Stomach (tissue), 9 donors: ENCODE results near the gene UNC45B. TPM values are rescaled to one million over a fixed set of nuclear protein-coding genes. Genes with fewer than 3 reads are reported as not detected.

Source experiments
- DNase-seq, 2 donors: peaks; one replicate each; pipeline versions ENCODE4 v3.0.0 to v3.0.0-alpha.2; 2013 to 2019
- H3K27ac ChIP-seq, 5 donors: fragments of 200-600 bp in 4 of 5; sonication (generic) in 4 of 5; one replicate each; pipeline ENCODE4 v1.5.1; 2013 to 2019; ENCODE audit warnings: mild to moderate bottlenecking in 1 of 5, moderate library complexity in 1 of 5
- H3K27me3 ChIP-seq, 3 donors: fragments of 200-600 bp; sonication (generic); one replicate each; pipeline ENCODE4 v1.5.1; 2017 to 2019; ENCODE audit warnings: mixed run types in 1 of 3
- H3K36me3 ChIP-seq, 4 donors: fragments of 200-600 bp; sonication (generic); 1 replicate in 3 of 4; 2 replicates in 1 of 4; pipeline ENCODE4 v1.5.1; 2016 to 2019
- H3K4me1 ChIP-seq, 4 donors: fragments of 200-600 bp; sonication (generic); one replicate each; pipeline ENCODE4 v1.5.1; 2016 to 2019
- H3K4me3 ChIP-seq, 4 donors: fragments of 200-600 bp; sonication (generic) in 3 of 4; one replicate each; pipeline ENCODE4 v1.5.1; 2016 to 2019; ENCODE audit warnings: mild to moderate bottlenecking in 1 of 4
- H3K9me3 ChIP-seq, 4 donors: fragments of 200-600 bp; sonication (generic); one replicate each; pipeline ENCODE4 v1.5.1; 2016 to 2019
- CTCF ChIP-seq, 7 experiments: fragments of 450-650 bp in 4 of 7; fragments of 200-600 bp in 3 of 7; sonication (generic) in 3 of 7; IDR thresholded peaks; one replicate each; pipeline ENCODE4 v1.5.1; 2016 to 2019; ENCODE audit warnings: antibody characterized with exemption in 7 of 7, control low read depth in 2 of 7, mild to moderate bottlenecking in 1 of 7
- EP300 ChIP-seq: sonication (generic); formaldehyde crosslinking; IDR thresholded peaks from one replicate; pipeline ENCODE4 v1.6.1; 2017; ENCODE audit warnings: antibody characterized with exemption
- POLR2A ChIP-seq, 4 donors: fragments of 450-650 bp; IDR thresholded peaks; one replicate each; pipeline ENCODE4 v1.6.1; 2016; ENCODE audit warnings: antibody characterized with exemption in 4 of 4, control low read depth in 2 of 4, mild to moderate bottlenecking in 1 of 4, moderate library complexity in 1 of 4
- POLR2AphosphoS5 ChIP-seq, 3 donors: sonication (generic); formaldehyde crosslinking; IDR thresholded peaks; one replicate each; pipeline ENCODE4 v1.6.1; 2016; ENCODE audit warnings: antibody characterized with exemption in 3 of 3
- WGBS, 5 donors: extraction: QIAGEN DNeasy Blood & Tissue Kit in 3 of 5; methylation state at CpG; one replicate each; pipeline versions ENCODE4 v1.1.5 to v1.1.7; 2013 to 2018; 5-methylcytosine and 5-hydroxymethylcytosine counted together
- intact Hi-C: fragments of 100-400 bp; cut with DNase I; formaldehyde crosslinking; loops from one replicate; pipeline ENCODE4 v1.15.1; 2023; ENCODE audit warnings: low total_unique reads
- polyA plus RNA-seq, 3 donors: library from polyadenylated mRNA; stranded (reverse); fragments of 200-250 nt; gene quantifications; one replicate each; pipeline ENCODE4 v1.2.3, GENCODE V29; 2013
- total RNA-seq, 5 donors: library from RNA; depleted of rRNA; stranded (reverse); fragments of >200 nt; gene quantifications; one replicate each; pipeline versions ENCODE4 v1.1.0 to v1.2.3, GENCODE V29; 2014 to 2016
- donor health status: healthy with polysubstance abuse.
- donor health status: Bipolar disorder and iron deficiency.
- donor health status: healthy.

The UNC45B gene
- total and polyA plus RNA-seq, 8 donors: 0.05 to 1.8 (median 0.30) TPM; not detected in 2

DNA sequence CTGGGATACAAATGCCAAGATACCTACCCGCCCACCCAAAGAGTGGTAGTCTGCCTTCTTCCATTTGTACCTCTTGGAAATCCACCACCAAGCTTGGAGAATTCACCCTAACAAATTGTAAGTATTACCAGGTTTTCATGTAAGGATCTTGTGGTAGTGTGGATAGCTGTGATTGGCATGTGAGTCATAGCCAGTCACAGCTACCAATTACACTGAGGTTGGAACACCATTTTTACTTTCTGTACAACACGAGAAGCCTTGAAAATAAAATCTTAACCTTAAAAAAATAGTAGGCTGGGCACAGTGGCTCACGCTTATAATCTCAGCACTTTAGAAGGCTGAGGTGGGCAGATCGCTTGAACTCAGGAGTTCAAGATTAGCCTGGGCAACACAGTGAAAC, 65.1 kb downstream of the UNC45B start:
- Histone ChIP-seq H3K4me3 (no peak overlapping the region), H3K27me3 (no peaks in the 10 kb centered on the region), H3K4me1 (no peaks in the 10 kb centered on the region), H3K36me3 (no peaks in the 10 kb centered on the region), H3K9me3 (no peaks in the 10 kb centered on the region), H3K27ac (peak overlapping the region in 3 of 5 donors; percentile 56 to 76 (median 58))
- DNase-seq: no peak
- TF ChIP-seq POLR2AphosphoS5 (IDR thresholded peaks at IDR 0.05) (no peak), CTCF (IDR thresholded peaks at IDR 0.05) (no peak), POLR2A (IDR thresholded peaks at IDR 0.05) (no peak), EP300 (no peak)
- 82 to 91% (median 88%) methylated on average over 4 of the region's 4 CpGs for WGBS, 5 donors
- intact Hi-C loops: no loop called here

DNA sequence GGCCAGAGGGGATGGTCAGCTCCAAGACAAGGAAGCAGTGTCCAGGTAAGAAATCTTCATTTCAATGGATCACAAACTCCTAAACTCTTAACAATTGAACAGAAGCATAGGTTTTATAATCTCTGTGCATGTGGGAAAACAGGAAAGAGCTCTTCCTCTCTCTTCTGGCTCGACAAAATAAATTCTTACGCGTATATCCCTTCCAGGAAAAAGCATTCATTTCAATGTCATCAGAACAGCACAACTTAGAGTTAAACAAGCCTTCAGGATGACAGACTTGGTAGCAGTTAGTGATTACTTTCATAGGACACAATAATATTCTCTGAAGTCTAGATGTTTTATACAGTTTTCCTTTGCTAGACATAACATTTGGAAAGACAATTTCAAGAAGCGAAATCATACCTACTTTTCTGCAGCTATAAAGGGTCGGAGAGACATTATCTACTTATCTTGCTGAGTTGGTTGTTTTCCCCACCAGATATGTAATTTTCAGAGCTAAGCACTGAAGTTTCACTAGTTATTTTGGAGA, 65.9 kb downstream of the UNC45B start:
- DNase-seq: no peak
- 59 to 74% (median 67%) methylated on average over 5 of the region's 5 CpGs for WGBS, 5 donors

DNA sequence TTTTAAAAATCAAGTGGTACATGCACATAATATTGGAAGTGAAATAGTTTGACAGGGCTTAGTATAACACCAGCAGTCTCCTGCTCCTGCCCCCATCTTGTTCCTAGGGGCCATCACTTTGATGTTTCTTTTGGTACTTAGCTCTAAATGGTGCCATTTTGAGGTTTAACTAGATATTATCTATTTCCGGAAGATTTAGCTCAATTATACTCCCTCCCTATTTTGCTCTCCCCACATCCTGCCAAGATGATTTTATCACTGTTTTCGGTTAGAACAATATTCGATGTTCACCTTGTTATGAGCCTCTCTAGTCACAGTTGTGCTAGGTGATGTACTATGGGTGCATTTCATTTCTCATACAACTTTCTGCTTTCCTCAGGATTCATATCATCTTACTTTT, 66.6 kb downstream of the UNC45B start:
- Histone ChIP-seq H3K27me3 (no peaks in the 10 kb centered on the region), H3K27ac (peak overlapping the region in 4 of 5 donors; percentile 31 to 76 (median 62)), H3K36me3 (no peaks in the 10 kb centered on the region), H3K9me3 (no peaks in the 10 kb centered on the region), H3K4me1 (no peaks in the 10 kb centered on the region), H3K4me3 (no peak overlapping the region)
- DNase-seq: peak in 1 of 2 donors; percentile 48
- 65 to 72% (median 68%) methylated on average over 3 of the region's 3 CpGs for WGBS, 5 donors
- intact Hi-C loops: no loop called here
- TF ChIP-seq CTCF (IDR thresholded peaks at IDR 0.05) (no peak), POLR2AphosphoS5 (IDR thresholded peaks at IDR 0.05) (no peak), EP300 (no peak), POLR2A (IDR thresholded peaks at IDR 0.05) (no peak)

More for the DNA sequence above, 65.9 kb downstream of the UNC45B start:
- intact Hi-C loops: no loop called here
- H3K36me3 ChIP-seq: no peaks in the 10 kb centered on the region
- peak overlapping the region in 4 of 5 donors; percentile 31 to 76 (median 57) for H3K27ac ChIP-seq
- H3K9me3 ChIP-seq: no peaks in the 10 kb centered on the region
- TF ChIP-seq POLR2AphosphoS5 (IDR thresholded peaks at IDR 0.05): no peak
- no peak for TF ChIP-seq CTCF (IDR thresholded peaks at IDR 0.05)
- no peak for TF ChIP-seq EP300
- no peak for TF ChIP-seq POLR2A (IDR thresholded peaks at IDR 0.05)
- H3K27me3 ChIP-seq: no peaks in the 10 kb centered on the region
- H3K4me1 ChIP-seq: no peaks in the 10 kb centered on the region
- no peak overlapping the region for H3K4me3 ChIP-seq

- no peaks in the 10 kb centered on the region for H3K36me3 ChIP-seq
- DNase-seq: no peak
- intact Hi-C loops: no loop called here
- peak overlapping the region; percentile 6 to 76 (median 58) for H3K27ac ChIP-seq
- no peaks in the 10 kb centered on the region for H3K4me1 ChIP-seq
- H3K9me3 ChIP-seq: no peaks in the 10 kb centered on the region
- WGBS, 5 donors: 43 to 58% (median 49%) methylated on average over 5 of the region's 5 CpGs
- no peak overlapping the region for H3K4me3 ChIP-seq
- TF ChIP-seq POLR2AphosphoS5 (IDR thresholded peaks at IDR 0.05): no peak
- TF ChIP-seq EP300: no peak
- TF ChIP-seq POLR2A (IDR thresholded peaks at IDR 0.05): no peak
- TF ChIP-seq CTCF (IDR thresholded peaks at IDR 0.05): no peak
- H3K27me3 ChIP-seq: no peaks in the 10 kb centered on the region
Observed at GRCh38 chr17:35214631-35215273, 67.1 kb downstream of the UNC45B start.
